Measurements from ENCODE around the gene URGCP.

GRCh38 chr7:43872406-43873110 is 33.8 kb downstream of the URGCP start:
- no peak for TF ChIP-seq YY1 (IDR thresholded peaks at IDR 0.05; ENCODE audit: extremely low read depth, insufficient replicate concordance, low read depth, low read length)
- TF ChIP-seq CTCF (IDR thresholded peaks at IDR 0.05 in 2 of 3, conservative IDR thresholded peaks at IDR 0.05 in 1 of 3; ENCODE audit: borderline replicate concordance in 1 of 3, insufficient read depth in 1 of 3, low read depth in 2 of 3, low read length in 2 of 3), result no peak
- no peak for TF ChIP-seq REST (IDR thresholded peaks at IDR 0.05; ENCODE audit: low read depth)
- TF ChIP-seq POLR2A (IDR thresholded peaks at IDR 0.05; ENCODE audit: borderline replicate concordance, extremely low read depth, insufficient read depth, insufficient read length), result no peak
- no peak for TF ChIP-seq EZH2 (IDR thresholded peaks at IDR 0.05)
- no peak for TF ChIP-seq RAD21 (IDR thresholded peaks at IDR 0.05; ENCODE audit: low read depth)
- TF ChIP-seq TCF7L2 (IDR thresholded peaks at IDR 0.05; ENCODE audit: borderline replicate concordance, extremely low read depth, insufficient read depth, insufficient read length), result no peak
- TF ChIP-seq MAX (IDR thresholded peaks at IDR 0.05), result no peak
- no peak for TF ChIP-seq POLR2AphosphoS5 (IDR thresholded peaks at IDR 0.05; ENCODE audit: low read depth, low read length)

All from HCT116 (cell line).